ENCODE data around the gene HTRA1. TPM values are rescaled to one million over a fixed set of nuclear protein-coding genes. Genes with fewer than 3 reads are reported as not detected.

Gene HTRA1
- total RNA-seq, 3 donors from 2014 or later = 116 to 347 (median 152) TPM

DNA sequence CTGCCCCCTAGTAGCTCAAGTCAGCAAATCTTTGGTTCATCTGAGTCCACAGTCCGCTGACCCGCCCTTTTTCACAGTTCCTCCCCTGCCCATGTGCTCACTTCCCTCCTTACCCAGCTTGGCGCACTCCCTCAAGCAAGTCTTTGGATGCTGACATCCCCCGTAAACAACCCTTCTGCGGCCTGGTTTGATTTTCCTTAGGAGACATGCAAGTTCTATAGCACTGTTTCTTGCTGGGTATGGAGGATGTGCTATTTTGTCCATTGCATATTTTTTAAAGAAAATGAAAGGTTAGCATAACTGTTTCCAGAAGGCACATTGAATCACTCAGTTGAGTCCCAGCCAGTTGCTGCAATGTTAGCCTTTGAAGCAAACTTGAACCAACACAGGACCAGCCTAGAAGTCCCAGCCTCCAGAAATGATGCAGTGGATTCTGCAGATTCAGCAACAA, 38.2 kb downstream of the HTRA1 start:
- DNase-seq (ENCODE audit: low spot score in 2 of 2) = no peak
- H3K4me3 ChIP-seq = no peak overlapping the region
- no peaks in the 10 kb centered on the region for H3K9me3 ChIP-seq
- TF ChIP-seq POLR2AphosphoS5 (IDR thresholded peaks at IDR 0.05) = peak in 1 of 3 donors; percentile 56
- TF ChIP-seq, protein P1, sequence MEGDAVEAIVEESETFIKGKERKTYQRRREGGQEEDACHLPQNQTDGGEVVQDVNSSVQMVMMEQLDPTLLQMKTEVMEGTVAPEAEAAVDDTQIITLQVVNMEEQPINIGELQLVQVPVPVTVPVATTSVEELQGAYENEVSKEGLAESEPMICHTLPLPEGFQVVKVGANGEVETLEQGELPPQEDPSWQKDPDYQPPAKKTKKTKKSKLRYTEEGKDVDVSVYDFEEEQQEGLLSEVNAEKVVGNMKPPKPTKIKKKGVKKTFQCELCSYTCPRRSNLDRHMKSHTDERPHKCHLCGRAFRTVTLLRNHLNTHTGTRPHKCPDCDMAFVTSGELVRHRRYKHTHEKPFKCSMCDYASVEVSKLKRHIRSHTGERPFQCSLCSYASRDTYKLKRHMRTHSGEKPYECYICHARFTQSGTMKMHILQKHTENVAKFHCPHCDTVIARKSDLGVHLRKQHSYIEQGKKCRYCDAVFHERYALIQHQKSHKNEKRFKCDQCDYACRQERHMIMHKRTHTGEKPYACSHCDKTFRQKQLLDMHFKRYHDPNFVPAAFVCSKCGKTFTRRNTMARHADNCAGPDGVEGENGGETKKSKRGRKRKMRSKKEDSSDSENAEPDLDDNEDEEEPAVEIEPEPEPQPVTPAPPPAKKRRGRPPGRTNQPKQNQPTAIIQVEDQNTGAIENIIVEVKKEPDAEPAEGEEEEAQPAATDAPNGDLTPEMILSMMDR (IDR thresholded peaks at IDR 0.05) = no peak
- no peaks in the 10 kb centered on the region for H3K36me3 ChIP-seq
- no peaks in the 10 kb centered on the region for H3K27me3 ChIP-seq
- H3K27ac ChIP-seq = peak overlapping the region; percentile 49 to 57
- intact Hi-C loops (cut with DNase I; ENCODE audit: low total_unique reads) = no loop called here
- H3K4me1 ChIP-seq = peaks cover 2 to 11% of the 10 kb centered on the region in 2 donors

DNA sequence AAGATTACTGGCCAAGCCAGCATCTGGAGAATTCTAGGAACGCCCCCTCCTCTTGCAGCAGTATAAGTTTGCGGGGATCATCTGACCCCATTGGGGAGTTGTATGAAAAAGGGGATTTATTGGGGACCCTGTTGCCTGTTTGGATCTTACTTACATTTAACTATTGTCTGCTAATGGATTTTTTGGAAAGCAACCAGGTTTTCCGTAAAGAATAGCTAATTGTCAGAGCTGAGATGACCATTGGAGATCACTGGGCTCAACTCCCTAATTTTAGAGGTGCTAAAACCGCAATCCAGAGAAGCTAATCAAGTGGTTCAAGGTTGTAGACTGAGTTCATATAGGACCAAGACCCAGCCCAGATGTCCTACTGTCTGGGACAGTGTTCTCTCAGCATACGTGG, 38.8 kb downstream of the HTRA1 start:
- Histone ChIP-seq H3K9me3 (no peaks in the 10 kb centered on the region), H3K36me3 (no peaks in the 10 kb centered on the region), H3K4me1 (peaks cover 0 to 16% of the 10 kb centered on the region in 2 donors), H3K4me3 (no peak overlapping the region), H3K27me3 (no peaks in the 10 kb centered on the region), H3K27ac (peak overlapping the region; percentile 7 to 18)
- no peak for DNase-seq (ENCODE audit: low spot score in 2 of 2)
- TF ChIP-seq POLR2A (IDR thresholded peaks at IDR 0.05) (no peak), POLR2AphosphoS5 (IDR thresholded peaks at IDR 0.05) (no peak)
- TF ChIP-seq, protein P1 (IDR thresholded peaks at IDR 0.05) = no peak
- intact Hi-C loops (cut with DNase I; ENCODE audit: low total_unique reads) = no loop called here

DNA sequence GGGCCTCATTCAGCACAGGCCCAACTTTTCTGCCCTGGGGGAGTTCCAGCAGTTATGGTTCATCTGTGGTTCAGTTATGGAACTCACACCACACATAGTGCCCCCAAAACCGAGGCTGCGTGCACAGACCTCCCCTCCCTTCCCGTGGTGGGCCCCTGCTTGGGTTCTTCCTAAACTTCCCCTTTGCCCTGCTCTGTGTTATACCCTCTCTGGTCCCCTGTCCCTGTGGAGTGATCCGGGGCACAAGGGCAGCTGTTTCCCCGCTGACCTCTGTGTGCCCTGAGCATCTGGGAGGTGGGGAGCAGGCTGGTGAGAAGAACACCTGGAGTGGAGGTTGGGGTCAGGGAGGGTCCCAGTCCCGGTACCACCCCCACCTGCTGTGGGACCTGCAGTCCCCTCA, 39.4 kb downstream of the HTRA1 start:
- TF ChIP-seq POLR2A (IDR thresholded peaks at IDR 0.05) (no peak), POLR2AphosphoS5 (IDR thresholded peaks at IDR 0.05) (no peak)
- TF ChIP-seq, protein P1 (IDR thresholded peaks at IDR 0.05) = no peak
- peaks cover 0 to 13% of the 10 kb centered on the region in 2 donors for H3K4me1 ChIP-seq
- peak overlapping the region; percentile 7 to 37 for H3K27ac ChIP-seq
- no peaks in the 10 kb centered on the region for H3K27me3 ChIP-seq
- H3K4me3 ChIP-seq = no peak overlapping the region
- H3K9me3 ChIP-seq = no peaks in the 10 kb centered on the region
- intact Hi-C loops (cut with DNase I; ENCODE audit: low total_unique reads) = no loop called here
- no peaks in the 10 kb centered on the region for H3K36me3 ChIP-seq
- no peak for DNase-seq (ENCODE audit: low spot score in 2 of 2)

DNA sequence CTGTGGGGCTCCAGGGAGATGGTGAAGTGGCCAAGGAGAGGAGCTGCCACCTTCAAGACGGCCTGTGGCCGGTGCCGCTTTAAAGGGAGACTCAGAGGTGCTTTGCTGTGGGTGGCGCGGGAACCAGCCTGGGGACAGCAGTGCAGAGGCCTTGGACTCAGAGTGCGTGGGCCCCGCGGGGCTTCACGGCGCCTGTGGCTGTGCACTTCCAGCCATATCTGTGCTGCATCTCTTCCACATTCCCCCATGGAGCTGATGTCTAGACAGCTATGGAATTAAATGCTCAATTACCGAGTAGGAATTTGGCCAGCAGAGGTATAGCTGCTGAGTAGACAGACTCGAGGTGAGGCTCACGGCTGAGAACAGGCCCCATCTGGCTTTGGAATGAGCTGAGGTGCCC, 41.7 kb downstream of the HTRA1 start:
- H3K27ac ChIP-seq = peak overlapping the region; percentile 19 to 68
- H3K4me1 ChIP-seq = peaks cover 0 to 11% of the 10 kb centered on the region in 2 donors
- TF ChIP-seq POLR2AphosphoS5 (IDR thresholded peaks at IDR 0.05) = no peak
- TF ChIP-seq, protein P1 (IDR thresholded peaks at IDR 0.05) = no peak
- no peak for TF ChIP-seq POLR2A (IDR thresholded peaks at IDR 0.05)
- no peaks in the 10 kb centered on the region for H3K27me3 ChIP-seq
- H3K4me3 ChIP-seq = no peak overlapping the region
- intact Hi-C loops (cut with DNase I; ENCODE audit: low total_unique reads) = no loop called here
- DNase-seq (ENCODE audit: low spot score in 2 of 2) = no peak
- H3K9me3 ChIP-seq = no peaks in the 10 kb centered on the region
- H3K36me3 ChIP-seq = no peaks in the 10 kb centered on the region

DNA sequence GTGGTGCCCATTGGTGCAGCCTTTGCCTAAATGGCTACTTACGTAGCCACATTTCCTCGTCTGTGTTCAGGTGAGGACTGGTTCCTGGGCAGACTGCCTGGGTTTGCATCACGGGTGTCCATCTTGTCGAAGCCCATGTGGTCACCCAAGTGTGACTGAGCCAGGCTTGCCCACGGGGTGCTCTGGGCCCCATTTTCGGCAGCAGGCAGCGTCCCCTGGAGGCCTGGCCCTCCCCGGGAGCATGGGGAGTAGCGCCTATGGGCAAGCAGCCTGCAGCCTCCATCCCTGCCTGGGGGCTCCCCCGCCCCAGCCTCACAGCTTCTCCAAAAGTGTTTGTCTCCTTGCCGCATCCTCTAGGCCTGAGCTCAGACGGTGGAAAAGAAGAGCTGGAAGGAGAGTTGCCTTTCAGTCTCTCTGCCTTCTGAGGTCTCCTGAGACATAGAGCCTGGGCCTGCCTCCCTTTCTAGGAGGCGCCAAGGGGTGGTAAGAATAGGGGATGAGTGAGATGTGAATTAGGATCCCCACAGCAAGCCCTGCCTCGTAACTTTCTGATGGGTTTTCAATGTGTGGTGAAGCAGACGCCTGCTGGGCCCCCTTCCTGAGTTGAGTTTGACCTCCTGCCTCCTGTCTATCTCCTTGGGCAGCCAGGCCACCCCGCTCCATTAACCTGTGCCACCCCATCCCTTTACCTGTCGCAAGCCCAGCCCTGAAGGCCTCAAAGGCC, 42.7 kb downstream of the HTRA1 start:
- TF ChIP-seq, protein P1 (IDR thresholded peaks at IDR 0.05) = no peak
- TF ChIP-seq POLR2A (IDR thresholded peaks at IDR 0.05) (no peak), POLR2AphosphoS5 (IDR thresholded peaks at IDR 0.05) (no peak)
- peak overlapping the region; percentile 68 to 75 for H3K27ac ChIP-seq
- intact Hi-C loops (cut with DNase I; ENCODE audit: low total_unique reads) = no loop called here

More for the DNA sequence above, 42.7 kb downstream of the HTRA1 start:
- peaks cover 0 to 10% of the 10 kb centered on the region in 2 donors for H3K4me1 ChIP-seq
- no peaks in the 10 kb centered on the region for H3K36me3 ChIP-seq
- DNase-seq (ENCODE audit: low spot score in 2 of 2) = no peak
- no peak overlapping the region for H3K4me3 ChIP-seq
- no peaks in the 10 kb centered on the region for H3K9me3 ChIP-seq
- no peaks in the 10 kb centered on the region for H3K27me3 ChIP-seq

Data from breast epithelium (tissue), 4 donors.